Activated CD8-positive, alpha-beta memory T cell treated with anti-CD3 and anti-CD28 coated beads, Interleukin-2, amount 10 ng/mL, durations not matched to agents 7 days and 5 days (primary cell): ENCODE measurements around the gene ARGFX. TPM values are rescaled to one million over a fixed set of nuclear protein-coding genes. Genes with fewer than 3 reads are reported as not detected.
"Not testable (repeated sequence)": the region's sequence is repeated elsewhere in the genome, so short reads cannot be mapped to it uniquely, and the experiment has no call there.

ENCODE experiments used
- ATAC-seq: fragments of 150-1000 bp; cut with Tn5 transposase; one replicate; pipeline ENCODE4 v1.10.0; 2021; ENCODE audit warnings: moderate library complexity
- CTCF ChIA-PET: fragments of 350-600 bp; sonication (Branson Sonifier 250); formaldehyde crosslinking; loops from one replicate; lab custom pipeline; 2021; ENCODE audit warnings: antibody characterized with exemption; lab: Charles Lee
- DNase-seq: peaks from one replicate; pipeline ENCODE4 v3.0.0-alpha.2; 2020
- H3K27ac Mint-ChIP-seq: one replicate; pipeline ENCODE4 v1.8.0; 2021; ENCODE audit warnings: mild to moderate bottlenecking, mixed read lengths
- H3K27me3 Mint-ChIP-seq: one replicate; pipeline ENCODE4 v1.8.0; 2021; ENCODE audit warnings: mixed read lengths
- H3K36me3 Mint-ChIP-seq: one replicate; pipeline ENCODE4 v1.8.0; 2021; ENCODE audit warnings: mild to moderate bottlenecking, mixed read lengths
- H3K4me1 Mint-ChIP-seq: one replicate; pipeline ENCODE4 v1.8.0; 2021; ENCODE audit warnings: mixed read lengths
- H3K4me3 Mint-ChIP-seq: one replicate; pipeline ENCODE4 v1.8.0; 2021; ENCODE audit warnings: mild to moderate bottlenecking, moderate library complexity, mixed read lengths
- H3K9me3 Mint-ChIP-seq: one replicate; pipeline ENCODE4 v1.8.0; 2022; ENCODE audit warnings: low read depth, mixed read lengths
- total RNA-seq, 2 experiments: library from RNA; stranded (reverse); gene quantifications; one replicate each; pipeline ENCODE4 v1.2.3, GENCODE V29; 2021

ARGFX gene
- total RNA-seq, 2 experiments from 2014 or later: not detected

DNA sequence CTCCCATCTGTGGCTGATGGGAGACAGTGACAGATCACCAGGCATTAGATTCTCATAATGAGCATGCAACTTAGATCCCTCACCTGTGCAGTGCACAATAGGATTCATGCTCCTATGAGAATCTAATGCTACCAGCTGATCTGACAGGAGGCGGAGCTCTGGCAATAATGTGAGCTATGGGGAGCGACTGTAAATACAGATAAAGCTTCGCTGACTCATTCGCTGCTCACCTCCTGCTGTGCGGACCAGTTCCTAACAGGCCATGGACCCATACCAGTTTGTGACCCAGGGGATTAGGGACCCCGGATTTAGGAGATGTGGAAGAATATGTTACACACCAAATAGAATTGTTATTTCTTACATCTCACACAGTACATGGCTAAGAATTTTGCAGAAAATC is 6.7 kb downstream of the ARGFX start:
- Mint-ChIP-seq H3K4me1 (no peaks in the 10 kb centered on the region), H3K27ac (no peak overlapping the region), H3K27me3 (peaks cover 22% of the 10 kb centered on the region), H3K9me3 (no peaks in the 10 kb centered on the region), H3K36me3 (no peaks in the 10 kb centered on the region), H3K4me3 (no peak overlapping the region)
- CTCF ChIA-PET: no interaction called here
- no peak for DNase-seq
- ATAC-seq: no peak

DNA sequence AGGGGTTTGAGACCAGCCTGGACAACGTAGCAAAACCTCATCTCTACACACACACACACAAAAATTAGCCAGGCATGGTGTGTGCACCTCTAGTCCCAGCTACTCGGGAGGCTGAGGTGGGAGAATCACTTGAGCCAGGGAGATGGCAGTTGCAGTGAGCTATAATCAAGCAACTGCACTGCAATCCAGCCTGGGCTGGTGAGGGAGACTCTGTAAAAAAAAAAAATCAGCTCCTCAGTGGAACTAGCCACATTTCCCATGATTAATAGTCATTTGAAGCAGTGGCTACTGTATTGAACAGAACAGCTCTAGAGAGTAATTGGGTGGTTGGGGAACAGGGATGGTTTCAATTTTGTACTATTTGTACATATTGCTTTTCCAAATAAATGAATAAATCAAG is 13.9 kb downstream of the ARGFX start:
- H3K36me3 Mint-ChIP-seq: no peaks in the 10 kb centered on the region
- H3K9me3 Mint-ChIP-seq: no peaks in the 10 kb centered on the region
- H3K27me3 Mint-ChIP-seq: peaks cover 22% of the 10 kb centered on the region
- DNase-seq (no peak), ATAC-seq (no peak)
- no peak overlapping the region for H3K4me3 Mint-ChIP-seq
- H3K4me1 Mint-ChIP-seq: no peaks in the 10 kb centered on the region
- CTCF ChIA-PET: no interaction called here
- H3K27ac Mint-ChIP-seq: no peak overlapping the region

DNA sequence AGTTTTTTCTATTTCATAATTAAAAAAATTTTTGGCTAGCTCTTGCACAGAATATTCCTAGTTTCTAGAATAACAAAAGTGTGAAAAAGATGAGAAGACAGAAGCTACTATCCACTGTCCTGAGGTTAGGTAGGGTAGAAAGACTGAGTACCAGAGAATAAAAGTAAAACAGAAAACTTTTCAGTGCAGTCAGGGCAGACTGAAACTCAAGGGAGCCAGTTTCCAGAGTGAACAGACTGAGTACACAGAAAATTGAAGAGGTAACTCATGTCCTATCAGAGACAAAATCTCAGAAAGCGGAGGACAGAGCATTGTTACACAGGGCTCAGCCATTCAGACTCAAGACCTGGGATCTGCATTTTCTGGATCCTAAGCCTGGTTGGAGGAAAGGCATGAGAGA is 16.7 kb downstream of the ARGFX start:
- Mint-ChIP-seq H3K27ac (no peak overlapping the region), H3K4me1 (no peaks in the 10 kb centered on the region), H3K36me3 (no peaks in the 10 kb centered on the region), H3K27me3 (peaks cover 20% of the 10 kb centered on the region), H3K9me3 (no peaks in the 10 kb centered on the region), H3K4me3 (no peak overlapping the region)
- CTCF ChIA-PET: no interaction called here
- no peak for ATAC-seq
- DNase-seq: no peak

DNA sequence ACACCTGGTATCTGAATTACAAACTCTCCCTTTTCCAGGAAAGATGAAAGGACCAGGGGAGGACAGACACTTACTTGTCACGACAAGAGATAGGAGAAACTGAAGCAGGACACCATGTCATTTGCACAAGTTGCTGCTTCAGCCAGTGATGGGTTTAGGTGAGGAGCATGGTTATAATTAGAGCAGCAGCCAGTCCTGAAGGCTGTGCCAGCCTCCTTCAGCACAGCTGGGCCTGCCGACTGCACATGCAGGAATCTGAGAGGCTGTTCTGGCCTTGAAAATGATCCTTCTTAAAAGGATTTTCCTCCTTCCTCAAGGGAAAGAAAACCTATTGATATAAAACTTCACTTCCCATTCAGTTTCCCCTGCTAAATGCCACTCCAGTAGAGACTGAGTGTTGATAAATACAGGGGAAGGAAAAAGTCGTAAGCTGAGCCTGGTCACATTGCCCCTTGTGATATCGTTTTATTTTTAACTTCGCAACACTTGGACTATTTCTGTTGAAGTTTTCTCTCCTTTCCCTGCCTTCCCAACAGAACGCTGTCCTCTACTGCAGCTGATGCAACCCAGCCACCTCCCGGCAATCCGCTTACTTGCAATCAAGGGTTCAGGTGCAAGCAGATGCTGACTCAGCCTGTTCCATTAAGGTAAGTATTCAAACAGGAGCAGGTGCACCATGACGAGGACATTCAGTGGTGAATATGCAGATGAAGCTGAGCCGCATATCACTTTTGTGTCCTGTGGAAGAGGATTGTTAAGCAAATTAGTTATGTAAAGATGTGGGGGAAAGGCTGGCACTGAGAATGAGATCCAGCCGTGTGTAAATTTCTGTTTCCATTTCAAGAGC is 25.3 kb downstream of the ARGFX start, which contains the start of gene FBXO40:
FBXO40 (plus strand) TSS at position 524 of the 847 bp plus-strand sequence. CDS start 27,197 bp downstream, outside the sequence.
- Mint-ChIP-seq H3K27me3 (peaks cover 19% of the 10 kb centered on the region), H3K27ac (no peak within 1 kb of the TSS), H3K4me1 (no peaks in the 10 kb centered on the region), H3K9me3 (no peaks in the 10 kb centered on the region), H3K4me3 (no peak within 1 kb of the TSS), H3K36me3 (no peaks in the 10 kb centered on the region)
- CTCF ChIA-PET: no interaction called here
- DNase-seq (no peak), ATAC-seq (no peak)

DNA sequence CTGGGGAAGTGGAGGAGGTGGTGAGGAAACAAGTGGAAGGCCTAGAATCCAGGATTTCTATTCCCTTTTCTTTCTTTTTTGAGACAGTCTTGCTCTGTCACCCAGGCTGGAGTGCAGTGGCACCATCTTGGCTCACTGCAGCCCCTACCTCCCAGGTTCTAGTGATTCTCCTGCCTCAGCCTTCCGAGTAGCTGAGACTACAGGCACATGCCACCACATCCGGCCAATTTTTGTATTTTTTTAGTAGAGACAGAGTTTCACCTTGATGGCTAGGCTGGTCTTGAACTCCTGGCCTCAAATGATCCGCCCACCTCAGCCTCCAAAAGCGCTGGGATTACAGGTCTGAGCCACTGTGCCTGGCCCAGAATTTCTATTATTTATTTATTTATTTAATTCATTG is 26.1 kb downstream of the ARGFX start:
- H3K27ac Mint-ChIP-seq, ATAC-seq, DNase-seq, H3K4me1 Mint-ChIP-seq, H3K36me3 Mint-ChIP-seq, H3K4me3 Mint-ChIP-seq, H3K9me3 Mint-ChIP-seq, CTCF ChIA-PET: not testable (repeated sequence)
- H3K27me3 Mint-ChIP-seq: peaks cover 19% of the 10 kb centered on the region

DNA sequence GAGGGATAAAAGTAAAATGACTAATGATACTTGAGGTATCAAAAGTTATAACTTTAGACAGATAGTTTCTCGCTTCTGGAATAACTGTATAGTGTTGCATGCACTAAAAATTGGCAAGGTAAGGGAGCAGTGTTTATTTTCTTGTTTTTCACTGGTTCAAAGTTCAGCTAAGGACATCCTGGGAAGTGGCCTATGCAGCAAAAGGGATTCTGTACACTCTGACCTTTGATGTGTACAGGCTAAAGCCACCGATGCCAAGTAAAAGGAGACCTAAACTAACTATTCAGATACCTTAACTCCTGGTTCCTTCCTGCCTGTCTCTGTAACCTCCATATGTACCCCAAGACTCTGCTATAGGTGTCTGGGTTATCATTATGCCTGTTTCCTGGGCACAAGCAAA is 27.1 kb downstream of the ARGFX start:
- H3K9me3 Mint-ChIP-seq: no peaks in the 10 kb centered on the region
- no peak for ATAC-seq
- H3K36me3 Mint-ChIP-seq: no peaks in the 10 kb centered on the region
- no peak overlapping the region for H3K27ac Mint-ChIP-seq
- DNase-seq: no peak
- no peaks in the 10 kb centered on the region for H3K4me1 Mint-ChIP-seq
- H3K4me3 Mint-ChIP-seq: no peak overlapping the region
- peaks cover 17% of the 10 kb centered on the region for H3K27me3 Mint-ChIP-seq
- CTCF ChIA-PET: no interaction called here

DNA sequence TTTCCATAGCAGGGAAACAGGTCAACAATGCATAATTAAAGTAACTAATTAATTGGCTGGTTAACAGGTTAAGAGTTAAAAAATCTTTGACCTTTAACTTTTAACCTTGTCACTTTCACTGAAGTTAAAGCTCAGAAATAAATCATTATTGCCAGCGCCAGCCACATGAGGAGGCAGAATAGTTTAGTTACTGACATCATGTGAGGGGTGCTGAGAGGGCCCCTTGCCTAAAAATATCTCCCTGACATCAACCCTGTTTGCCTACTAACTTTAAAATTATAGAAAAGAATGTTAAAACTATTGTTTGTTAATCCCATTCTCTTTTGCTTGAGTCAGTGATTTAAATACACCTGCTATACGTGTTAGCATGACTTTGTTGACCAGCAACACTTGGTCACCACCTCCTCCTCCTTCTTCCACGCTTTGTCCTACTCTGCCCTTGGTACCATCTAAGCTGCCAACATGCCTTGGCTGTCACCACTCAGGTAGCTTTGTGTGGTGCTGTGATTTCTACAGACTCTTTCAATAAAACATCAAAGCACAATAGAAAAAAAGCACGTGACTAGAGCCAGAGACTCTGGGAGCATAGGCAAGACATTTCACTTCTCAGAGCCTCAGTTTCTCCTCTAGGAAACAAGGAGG is 28.1 kb downstream of the ARGFX start:
- CTCF ChIA-PET: no interaction called here
- H3K27ac Mint-ChIP-seq: no peak overlapping the region

DNA sequence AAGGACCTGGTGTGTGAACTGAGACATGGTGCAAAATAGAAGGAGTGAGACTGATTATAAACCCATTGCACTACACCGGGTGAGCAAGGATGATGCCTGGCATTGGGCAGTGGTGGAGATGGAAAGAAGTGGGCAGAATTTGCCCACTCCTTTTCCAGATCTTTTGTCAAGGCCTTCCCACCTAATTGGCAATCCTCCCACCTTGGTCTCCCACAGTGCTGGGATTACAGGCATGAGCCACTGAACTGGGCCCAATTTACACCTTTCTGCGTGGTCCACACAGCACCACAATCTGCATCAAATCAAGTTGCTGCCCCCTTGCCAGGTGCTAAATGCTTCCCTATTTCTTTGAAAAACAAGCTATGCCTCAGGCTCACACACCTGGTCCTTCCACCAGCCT is 30.8 kb downstream of the ARGFX start:
- ATAC-seq: no peak
- H3K36me3 Mint-ChIP-seq: no peaks in the 10 kb centered on the region
- no peak overlapping the region for H3K27ac Mint-ChIP-seq
- CTCF ChIA-PET: no interaction called here
- H3K4me3 Mint-ChIP-seq: no peak overlapping the region
- H3K9me3 Mint-ChIP-seq: no peaks in the 10 kb centered on the region
- no peaks in the 10 kb centered on the region for H3K27me3 Mint-ChIP-seq
- H3K4me1 Mint-ChIP-seq: no peaks in the 10 kb centered on the region
- DNase-seq: no peak

More for the DNA sequence above, 28.1 kb downstream of the ARGFX start:
- Mint-ChIP-seq H3K9me3 (no peaks in the 10 kb centered on the region), H3K4me1 (no peaks in the 10 kb centered on the region), H3K27me3 (peaks cover 13% of the 10 kb centered on the region), H3K4me3 (no peak overlapping the region), H3K36me3 (no peaks in the 10 kb centered on the region)
- DNase-seq (no peak), ATAC-seq (no peak)

DNA sequence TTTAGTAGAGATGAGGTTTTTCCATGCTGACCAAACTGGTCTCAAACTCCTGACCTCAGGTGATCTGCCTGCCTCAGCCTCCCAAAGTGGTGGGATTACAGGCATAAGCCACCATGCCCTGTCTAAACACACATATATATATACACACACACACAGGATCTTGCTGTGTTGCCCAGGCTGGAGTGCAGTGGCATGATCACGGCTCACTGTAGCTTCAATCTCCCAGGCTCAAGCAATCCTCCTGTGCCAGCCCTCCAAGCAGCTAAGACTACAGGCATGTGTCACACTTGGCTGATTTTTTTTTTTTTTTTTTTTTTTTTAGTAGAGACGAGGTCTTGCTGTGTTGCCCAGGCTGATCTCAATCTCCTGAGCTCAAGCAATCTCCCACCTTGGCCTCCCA is 32.2 kb downstream of the ARGFX start:
- H3K9me3 Mint-ChIP-seq, H3K27me3 Mint-ChIP-seq, H3K36me3 Mint-ChIP-seq, H3K27ac Mint-ChIP-seq, DNase-seq, H3K4me1 Mint-ChIP-seq, ATAC-seq, H3K4me3 Mint-ChIP-seq: not testable (repeated sequence)
- CTCF ChIA-PET: interaction anchor here (0.6 kb wide), 1 partner anchor 38 kb away, joined by 3 read pairs; no protein-coding TSS in a partner anchor

DNA sequence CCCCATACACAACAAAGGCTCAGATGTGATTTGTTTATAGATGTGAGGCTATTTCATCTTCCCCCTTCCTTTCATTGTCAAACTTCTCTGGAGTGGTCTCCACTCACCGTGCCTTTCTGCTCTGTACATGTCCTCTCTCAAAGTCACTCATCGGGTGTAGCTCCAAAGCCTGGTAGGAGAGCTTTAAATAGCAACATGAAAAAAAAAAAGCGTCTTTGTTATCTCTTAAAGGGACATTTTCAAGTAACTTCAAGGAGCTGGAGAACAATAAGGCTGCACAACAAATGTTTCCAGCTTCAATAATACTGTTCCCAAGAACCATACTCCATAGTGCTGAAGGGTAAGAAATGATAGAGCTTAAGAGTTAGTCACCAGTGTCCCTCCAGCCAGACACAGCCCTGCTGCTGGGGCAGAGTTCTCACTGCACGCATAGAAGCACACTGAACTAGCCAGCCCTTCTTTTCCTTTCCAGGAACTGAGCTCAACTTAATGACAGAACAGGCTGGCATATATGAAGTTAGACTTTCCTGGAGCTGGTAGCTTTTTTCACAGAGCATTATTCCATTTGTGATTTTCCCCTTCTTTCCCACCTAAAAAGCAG is 33.6 kb downstream of the ARGFX start:
- Mint-ChIP-seq H3K4me1 (no peaks in the 10 kb centered on the region), H3K4me3 (no peak overlapping the region), H3K9me3 (no peaks in the 10 kb centered on the region), H3K36me3 (no peaks in the 10 kb centered on the region), H3K27me3 (no peaks in the 10 kb centered on the region), H3K27ac (no peak overlapping the region)
- no peak for ATAC-seq
- CTCF ChIA-PET: interaction anchor here (1.0 kb wide), 1 partner anchor 13 kb away, joined by 3 read pairs; no protein-coding TSS in a partner anchor
- DNase-seq: no peak

DNA sequence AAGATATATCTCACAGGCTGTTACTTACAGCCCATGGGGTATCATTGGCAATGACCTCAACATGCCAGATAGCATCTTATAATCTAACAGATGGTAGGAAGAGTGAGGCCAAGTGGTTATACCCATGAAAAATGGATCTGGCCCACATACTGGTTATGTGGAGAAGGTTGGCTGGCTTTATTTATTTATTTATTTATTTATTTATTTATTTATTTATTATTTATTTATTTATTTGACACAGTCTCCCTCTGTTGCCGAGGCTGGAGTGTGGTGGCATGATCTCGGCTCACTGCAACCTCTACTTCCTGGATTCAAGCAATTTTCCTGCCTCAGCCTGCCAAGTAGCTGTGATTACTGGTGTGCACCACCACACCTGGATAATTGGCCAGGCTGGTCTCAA is 37.0 kb downstream of the ARGFX start:
- Mint-ChIP-seq H3K4me3 (no peak overlapping the region), H3K9me3 (no peaks in the 10 kb centered on the region), H3K27ac (no peak overlapping the region), H3K27me3 (no peaks in the 10 kb centered on the region), H3K4me1 (no peaks in the 10 kb centered on the region), H3K36me3 (no peaks in the 10 kb centered on the region)
- CTCF ChIA-PET: no interaction called here
- DNase-seq (no peak), ATAC-seq (no peak)

DNA sequence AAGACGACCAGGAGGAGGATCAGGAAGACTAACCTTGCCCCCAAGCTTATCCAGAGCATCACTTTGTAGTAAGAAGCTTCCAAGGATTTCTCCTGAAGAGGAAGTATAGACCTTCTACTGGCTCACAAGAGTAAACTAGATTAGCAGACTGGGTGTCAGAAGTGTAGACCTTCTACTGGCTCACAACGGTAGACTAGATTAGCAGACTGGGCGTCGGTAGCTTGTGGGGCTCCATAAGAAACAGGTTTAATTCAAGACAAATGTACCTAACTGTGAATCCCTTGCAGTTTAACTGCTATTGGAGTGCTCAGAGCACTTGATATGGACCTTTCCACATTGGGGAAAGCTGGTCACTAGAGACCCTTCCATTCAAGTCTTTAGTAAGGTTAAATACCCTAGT is 38.4 kb downstream of the ARGFX start:
- DNase-seq: no peak
- CTCF ChIA-PET: no interaction called here
- H3K4me3 Mint-ChIP-seq: no peak overlapping the region
- no peaks in the 10 kb centered on the region for H3K9me3 Mint-ChIP-seq
- H3K27me3 Mint-ChIP-seq: no peaks in the 10 kb centered on the region
- no peak overlapping the region for H3K27ac Mint-ChIP-seq
- no peaks in the 10 kb centered on the region for H3K4me1 Mint-ChIP-seq
- no peaks in the 10 kb centered on the region for H3K36me3 Mint-ChIP-seq
- no peak for ATAC-seq
